K562 (cell line): ENCODE results near the gene HCN4. TPM values are rescaled to one million over a fixed set of nuclear protein-coding genes. Genes with fewer than 3 reads are reported as not detected.
"Not testable (repeated sequence)": the region's sequence is repeated elsewhere in the genome, so short reads cannot be mapped to it uniquely, and the experiment has no call there.

Experiments
- ATAC-seq: fragments of 200-7000 bp; cut with Tn5 transposase; 3 replicates; pipeline ENCODE4 v1.9.1; 2020; ENCODE audit warnings: moderate library complexity
- BruUV-seq: library from RNA; stranded (reverse); fragments of 400-500 nt; replicated peaks from 2 replicates; lab custom pipeline; 2021; lab: Mats Ljungman, UMichigan
- CTCF ChIA-PET: fragments of 300-600 bp; formaldehyde crosslinking; extraction: SDS; loops from one replicate; lab custom pipeline; 2021; ENCODE audit warnings: low intra/inter-chr PET ratio; lab: Yijun Ruan, JAX
- POLR2A ChIA-PET: fragments of 300-600, 350-650 bp; sonication (Branson Sonifier 250); formaldehyde crosslinking; extraction: SDS; loops from one replicate; lab custom pipeline; 2021; ENCODE audit warnings: antibody characterized with exemption, inconsistent platforms; lab: Yijun Ruan, JAX
- DNase-seq, 4 experiments: peaks; one replicate each; pipeline versions ENCODE4 v3.0.0 to v3.0.0-alpha.2; 2011 to 2018; ENCODE audit warnings: low spot score in 3 of 4, mixed read lengths in 3 of 4; ENCODE audit errors: extremely low read depth in 1 of 4
- FAIRE-seq: peaks from 2 replicates; lab custom pipeline; 2011; peaks lifted over from hg19 to GRCh38; lab: Jason Lieb, UNC
- H2AFZ ChIP-seq: 2 replicates; pipeline ENCODE4 v1.6.0; 2011; ENCODE audit warnings: low read depth, low read length, control low read depth, inconsistent platforms
- H3K27ac ChIP-seq: fragments of 200-600 bp; 3 replicates; pipeline ENCODE4 v1.8.0; 2011; ENCODE audit warnings: low read depth, mild to moderate bottlenecking, control low read depth, inconsistent platforms, low read length, moderate library complexity, mixed read lengths; ENCODE audit errors: extremely low read depth
- H3K27me3 ChIP-seq, 2 experiments: fragments of 300-600 bp in 1 of 2; 2 replicates in 1 of 2; 3 replicates in 1 of 2; pipeline versions ENCODE4 v1.6.0 to v1.8.0; 2011; ENCODE audit warnings: inconsistent platforms in 2 of 2, low read length in 2 of 2, mild to moderate bottlenecking in 1 of 2, mixed read lengths in 1 of 2, moderate library complexity in 1 of 2; ENCODE audit not compliant: control insufficient read depth in 2 of 2, insufficient read depth in 2 of 2
- H3K36me3 ChIP-seq: fragments of 300-600 bp; 3 replicates; pipeline ENCODE4 v1.8.0; 2011; ENCODE audit warnings: mild to moderate bottlenecking, low read length, inconsistent platforms; ENCODE audit not compliant: control insufficient read depth, insufficient read depth
- H3K4me1 ChIP-seq, 2 experiments: fragments of 200-600 bp in 1 of 2; replicated peaks in 1 of 2; 2 replicates in 1 of 2; 3 replicates in 1 of 2; pipeline versions ENCODE4 v1.5.1 to v1.8.0; 2011; ENCODE audit warnings: inconsistent platforms in 2 of 2, low read length in 2 of 2, mild to moderate bottlenecking in 1 of 2, mixed read lengths in 1 of 2, moderate library complexity in 1 of 2; ENCODE audit not compliant: control insufficient read depth in 2 of 2, insufficient read depth in 2 of 2
- H3K4me2 ChIP-seq: 2 replicates; pipeline ENCODE4 v1.6.1; 2011; ENCODE audit warnings: low read length, control low read depth, inconsistent platforms, mixed read lengths; ENCODE audit not compliant: insufficient read depth
- H3K4me3 ChIP-seq: fragments of 200-600 bp; sonication (generic), shearing (Covaris generic); 2 replicates; pipeline ENCODE4 v1.5.1; 2016; ENCODE audit warnings: control low read depth, inconsistent platforms
- H3K79me2 ChIP-seq: fragments of 200-600 bp; 3 replicates; pipeline ENCODE4 v1.8.0; 2011; ENCODE audit warnings: low read length, inconsistent platforms; ENCODE audit not compliant: control insufficient read depth, insufficient read depth
- H3K9ac ChIP-seq, 2 experiments: 2 replicates each; pipeline versions ENCODE4 v1.6.0 to v1.6.1; 2011; ENCODE audit warnings: low read depth in 2 of 2, low read length in 2 of 2, control low read depth in 1 of 2, inconsistent platforms in 1 of 2, mild to moderate bottlenecking in 1 of 2, mixed read lengths in 1 of 2; ENCODE audit not compliant: insufficient read depth in 1 of 2
- H3K9me1 ChIP-seq: one replicate; pipeline ENCODE4 v1.6.0; 2011; ENCODE audit warnings: inconsistent platforms, mild to moderate bottlenecking, low read length, moderate library complexity; ENCODE audit not compliant: control insufficient read depth, insufficient read depth
- H3K9me3 ChIP-seq: replicated peaks from 2 replicates; pipeline ENCODE4 v1.5.1; 2011; ENCODE audit warnings: low read depth, low read length, inconsistent platforms; ENCODE audit not compliant: control insufficient read depth, insufficient read depth
- H4K20me1 ChIP-seq: replicated peaks from 2 replicates; pipeline ENCODE4 v1.6.1; 2011; ENCODE audit warnings: low read length, inconsistent platforms, mixed read lengths; ENCODE audit not compliant: control insufficient read depth, insufficient read depth
- ATF7 ChIP-seq: fragments of 450-650 bp; IDR thresholded peaks from 2 replicates; pipeline ENCODE4 v1.7.1; 2014; ENCODE audit warnings: mild to moderate bottlenecking, moderate library complexity
- CCNT2 ChIP-seq: IDR thresholded peaks from 2 replicates; pipeline ENCODE4 v1.6.1; 2011; ENCODE audit warnings: borderline replicate concordance, low read depth, mild to moderate bottlenecking, moderate library complexity, mixed read lengths, low read length; ENCODE audit not compliant: insufficient read length; ENCODE audit errors: extremely low read depth
- ESRRB ChIP-seq: fragments of 250-450 bp; sonication (Bioruptor Pico); IDR thresholded peaks from 2 replicates; pipeline ENCODE4 v1.5.0; 2020; ENCODE audit warnings: mild to moderate bottlenecking, moderate library complexity, borderline replicate concordance
- KLF1 ChIP-seq: fragments of 450-650 bp; IDR thresholded peaks from 2 replicates; pipeline ENCODE4 v1.6.1; 2016; ENCODE audit warnings: missing genetic modification characterization, missing compliant biosample characterization
- KLF13 ChIP-seq: fragments of 450-650 bp; IDR thresholded peaks from 2 replicates; pipeline ENCODE4 v1.6.1; 2016; ENCODE audit warnings: missing genetic modification characterization, low read depth, mild to moderate bottlenecking, missing compliant biosample characterization, moderate library complexity, borderline replicate concordance
- LCOR ChIP-seq: sonication (generic); formaldehyde crosslinking; IDR thresholded peaks from 2 replicates; pipeline ENCODE4 v1.8.0; 2022; ENCODE audit warnings: mild to moderate bottlenecking, missing genetic modification reagents
- SIN3A ChIP-seq, 2 experiments: fragments of 150-350 bp in 1 of 2; IDR thresholded peaks; 2 replicates each; pipeline ENCODE4 v1.6.1; 2011 to 2016; ENCODE audit warnings: borderline replicate concordance in 2 of 2, low read depth in 2 of 2, low read length in 2 of 2, mild to moderate bottlenecking in 2 of 2, moderate library complexity in 2 of 2; ENCODE audit not compliant: control insufficient read depth in 1 of 2
- STAT5A ChIP-seq: IDR thresholded peaks from 2 replicates; pipeline ENCODE4 v1.6.1; 2012; ENCODE audit warnings: low read length, inconsistent platforms, borderline replicate concordance
- ZNF436 ChIP-seq: fragments of 250-450, 450-650 bp; sonication (Bioruptor Pico); formaldehyde crosslinking; IDR thresholded peaks from 2 replicates; pipeline ENCODE4 v1.7.0; 2020; ENCODE audit warnings: mild to moderate bottlenecking
- ZNF57 ChIP-seq: fragments of 450-650 bp; formaldehyde crosslinking; IDR thresholded peaks from 2 replicates; pipeline ENCODE4 v1.4.0; 2020; ENCODE audit warnings: mild to moderate bottlenecking, moderate library complexity
- ZNF655 ChIP-seq: fragments of 250-450 bp; sonication (Bioruptor Pico); IDR thresholded peaks from 2 replicates; pipeline ENCODE4 v1.5.0; 2021
- WGBS: fragments of 100-300 bp; shearing (Covaris generic); methylation state at CpG from one replicate; pipeline ENCODE4 v1.1.6; 2016; ENCODE audit warnings: low coverage, mixed read lengths; ENCODE audit not compliant: insufficient coverage; ENCODE audit errors: missing lambda C conversion rate; 5-methylcytosine and 5-hydroxymethylcytosine counted together
- in situ Hi-C: fragments of 300-500 bp; cut with MboI; formaldehyde crosslinking; loops from 4 replicates; pipeline ENCODE4 v1.15.0; 2018; ENCODE audit warnings: inconsistent platforms, mixed read lengths
- intact Hi-C: fragments of 100-400 bp; cut with micrococcal nuclease; formaldehyde crosslinking; loops from 2 replicates; pipeline ENCODE4 v1.14.2; 2022
- polyA plus RNA-seq, 8 experiments: library from polyadenylated mRNA; depleted of rRNA in 4 of 8; stranded (reverse) in 5 of 8; unstranded in 3 of 8; fragments of >200 nt; fragmentation: Nextera tagmentation in 2 of 8; fragmentation: Illumina TruSeq in 1 of 8; extraction: Ambion mirVana in 2 of 8; extraction: Trizol in 1 of 8; gene quantifications; 2 replicates each; pipeline versions ENCODE4 v1.2.1 to v1.2.3, GENCODE V29; 2011 to 2014; ENCODE audit warnings: inconsistent platforms in 1 of 8, missing spikeins in 1 of 8
- total RNA-seq, 7 experiments: library from RNA; depleted of rRNA in 6 of 7; stranded (reverse); fragments of >200 nt in 6 of 7; fragmentation: Illumina TruSeq in 2 of 7; extraction: Trizol in 2 of 7; gene quantifications; 2 replicates each; pipeline versions ENCODE4 v1.2.1 to v1.2.3, GENCODE V29; 2011 to 2021; ENCODE audit warnings: low replicate concordance in 1 of 7
- TF ChIP-seq, protein P1 (sequence below): sonication (generic); formaldehyde crosslinking; IDR thresholded peaks from 2 replicates; pipeline ENCODE4 v1.8.1; 2022; ENCODE audit warnings: missing genetic modification reagents

Gene HCN4
- total and polyA plus RNA-seq, 9 of the 15 experiments (the other 6 are each of a cell fraction or from before 2014, with no cell fraction given) = not detected

- H3K36me3 ChIP-seq, CTCF ChIA-PET, intact Hi-C loops, DNase-seq, FAIRE-seq, H2AFZ ChIP-seq, H3K9me3 ChIP-seq, H4K20me1 ChIP-seq, H3K9ac ChIP-seq, H3K27ac ChIP-seq, H3K4me2 ChIP-seq, H3K4me1 ChIP-seq, H3K4me3 ChIP-seq, H3K79me2 ChIP-seq, BruUV-seq, ATAC-seq, H3K9me1 ChIP-seq: not testable (repeated sequence)
- in situ Hi-C loops = loop anchor here (10.0 kb wide), 1 partner anchor 245 kb away; no protein-coding TSS in a partner anchor
- 4% methylated on average over 11 of the region's 11 CpGs for WGBS
- POLR2A ChIA-PET = interaction anchor here (0.6 kb wide), 1 partner anchor 10 kb away, joined by 4 read pairs; no protein-coding TSS in a partner anchor
- H3K27me3 ChIP-seq = peaks cover 14 to 38% of the 10 kb centered on the region in 2 experiments; a peak in 3 of 5 replicates
Measured at GRCh38 chr15:73300286-73300685, 68.5 kb downstream of the HCN4 start.

- no peak overlapping the region for H3K9ac ChIP-seq
- H3K4me3 ChIP-seq = no peak overlapping the region
- DNase-seq (no peak), ATAC-seq (no peak), FAIRE-seq (no peak)
- POLR2A ChIA-PET = interaction anchor here (0.6 kb wide), 2 partner anchors 112 to 520 kb away, joined by 3 read pairs; no protein-coding TSS in a partner anchor
- H3K4me1 ChIP-seq = no peaks in the 10 kb centered on the region
- H3K9me1 ChIP-seq = no peaks in the 10 kb centered on the region
- no peaks in the 10 kb centered on the region for H3K79me2 ChIP-seq
- no peaks in the 10 kb centered on the region for H3K9me3 ChIP-seq
- in situ Hi-C loops (loop anchor here (5.0 kb wide), 1 partner anchor 394 kb away; no protein-coding TSS in a partner anchor), intact Hi-C loops (no loop called here)
- H2AFZ ChIP-seq = no peak overlapping the region
- H3K36me3 ChIP-seq = no peaks in the 10 kb centered on the region
- no peak overlapping the region for H3K27ac ChIP-seq
- H4K20me1 ChIP-seq = no peaks in the 10 kb centered on the region
- CTCF ChIA-PET = no interaction called here
- H3K4me2 ChIP-seq = no peak overlapping the region
- H3K27me3 ChIP-seq = peaks cover 16 to 32% of the 10 kb centered on the region in 2 experiments; a peak in 4 of 5 replicates
- WGBS = 3% methylated on average over 7 of the region's 7 CpGs
- BruUV-seq = no TSS peak
- TF ChIP-seq ATF7 = no peak
- TF ChIP-seq SIN3A (IDR thresholded peaks at IDR 0.05; ENCODE audit: borderline replicate concordance in 2 of 2, control insufficient read depth in 1 of 2, low read depth in 2 of 2, low read length in 2 of 2) = no peak
- no peak for TF ChIP-seq CCNT2
- no peak for TF ChIP-seq STAT5A
- no peak for TF ChIP-seq ESRRB (CRISPR knock-in tag)
- no peak for TF ChIP-seq KLF1 (tag)
- TF ChIP-seq ZNF57 (CRISPR knock-in tag) = no peak
- TF ChIP-seq ZNF655 (CRISPR knock-in tag) = no peak
- no peak for TF ChIP-seq ZNF436 (CRISPR knock-in tag)
- TF ChIP-seq, protein P1, sequence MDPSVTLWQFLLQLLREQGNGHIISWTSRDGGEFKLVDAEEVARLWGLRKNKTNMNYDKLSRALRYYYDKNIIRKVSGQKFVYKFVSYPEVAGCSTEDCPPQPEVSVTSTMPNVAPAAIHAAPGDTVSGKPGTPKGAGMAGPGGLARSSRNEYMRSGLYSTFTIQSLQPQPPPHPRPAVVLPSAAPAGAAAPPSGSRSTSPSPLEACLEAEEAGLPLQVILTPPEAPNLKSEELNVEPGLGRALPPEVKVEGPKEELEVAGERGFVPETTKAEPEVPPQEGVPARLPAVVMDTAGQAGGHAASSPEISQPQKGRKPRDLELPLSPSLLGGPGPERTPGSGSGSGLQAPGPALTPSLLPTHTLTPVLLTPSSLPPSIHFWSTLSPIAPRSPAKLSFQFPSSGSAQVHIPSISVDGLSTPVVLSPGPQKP (CRISPR knock-in tag) = no peak
- TF ChIP-seq KLF13 (tag) = no peak
- no peak for TF ChIP-seq LCOR (CRISPR knock-in tag)
Measured at GRCh38 chr15:73298522-73299245, 70.1 kb downstream of the HCN4 start.
